GM23338 (cell line): ENCODE data around the gene PHRF1. TPM values are rescaled to one million over a fixed set of nuclear protein-coding genes. Genes with fewer than 3 reads are reported as not detected.

Experiments used
- ATAC-seq: fragments of 200-7000 bp; cut with Tn5 transposase; 3 replicates; pipeline ENCODE4 v1.9.1; 2020
- DNase-seq: peaks from one replicate; pipeline ENCODE4 v3.0.0-alpha.2; 2015; ENCODE audit warnings: low spot score
- H2AFZ ChIP-seq: fragments of 200-600 bp; sonication (generic); 2 replicates; pipeline ENCODE4 v1.8.0; 2016; ENCODE audit warnings: antibody characterized with exemption, mild to moderate bottlenecking, moderate library complexity
- H3F3A ChIP-seq: fragments of 200-600 bp; sonication (generic); replicated peaks from 2 replicates; pipeline ENCODE4 v1.8.0; 2017; ENCODE audit warnings: antibody characterized with exemption, mixed run types, low read depth
- H3K27ac ChIP-seq: fragments of 200-600 bp; sonication (generic); 2 replicates; pipeline ENCODE4 v1.6.1; 2016; ENCODE audit warnings: low read depth
- H3K27me3 ChIP-seq: fragments of 200-600 bp; sonication (generic); 2 replicates; pipeline ENCODE4 v1.8.0; 2016; ENCODE audit warnings: mild to moderate bottlenecking, mixed run types, moderate library complexity; ENCODE audit not compliant: insufficient read depth
- H3K36me3 ChIP-seq: fragments of 200-600 bp; sonication (generic); 2 replicates; pipeline ENCODE4 v1.8.0; 2016; ENCODE audit warnings: mild to moderate bottlenecking; ENCODE audit not compliant: insufficient read depth
- H3K4me1 ChIP-seq: fragments of 200-600 bp; sonication (generic); 2 replicates; pipeline ENCODE4 v1.8.0; 2016; ENCODE audit warnings: mild to moderate bottlenecking, moderate library complexity; ENCODE audit not compliant: insufficient read depth
- H3K4me2 ChIP-seq: fragments of 200-600 bp; sonication (generic); 2 replicates; pipeline ENCODE4 v1.7.1; 2017; ENCODE audit warnings: mixed run types
- H3K4me3 ChIP-seq: fragments of 200-600 bp; sonication (generic); 2 replicates; pipeline ENCODE4 v1.6.1; 2016; ENCODE audit warnings: mixed run types
- H3K79me2 ChIP-seq: fragments of 200-600 bp; sonication (generic); replicated peaks from 2 replicates; pipeline ENCODE4 v1.8.0; 2017; ENCODE audit warnings: mild to moderate bottlenecking; ENCODE audit not compliant: insufficient read depth
- H3K9me2 ChIP-seq: fragments of 200-600 bp; sonication (generic); 2 replicates; pipeline ENCODE4 v1.8.0; 2017; ENCODE audit not compliant: insufficient read depth
- H4K20me1 ChIP-seq: fragments of 200-600 bp; sonication (generic); replicated peaks from 2 replicates; pipeline ENCODE4 v1.8.0; 2017; ENCODE audit warnings: mild to moderate bottlenecking; ENCODE audit not compliant: insufficient read depth
- H3K27ac Mint-ChIP-seq: 2 replicates; pipeline ENCODE4 v1.8.0; 2020; ENCODE audit warnings: inconsistent platforms, mild to moderate bottlenecking, moderate library complexity, mixed read lengths
- H3K27me3 Mint-ChIP-seq: 3 replicates; pipeline ENCODE4 v1.8.0; 2022; ENCODE audit warnings: low read depth, mild to moderate bottlenecking, moderate library complexity, mixed read lengths, inconsistent platforms; ENCODE audit not compliant: insufficient read depth, poor library complexity
- H3K36me3 Mint-ChIP-seq: 3 replicates; pipeline ENCODE4 v1.8.0; 2021; ENCODE audit warnings: low read depth, mild to moderate bottlenecking, inconsistent platforms, moderate library complexity, mixed read lengths
- H3K4me1 Mint-ChIP-seq: 3 replicates; pipeline ENCODE4 v1.8.0; 2020; ENCODE audit warnings: mild to moderate bottlenecking, inconsistent platforms, mixed read lengths
- H3K4me3 Mint-ChIP-seq: 3 replicates; pipeline ENCODE4 v1.8.0; 2021; ENCODE audit warnings: moderate library complexity, mild to moderate bottlenecking, inconsistent platforms, mixed read lengths
- H3K9me3 Mint-ChIP-seq: 3 replicates; pipeline ENCODE4 v1.8.0; 2020; ENCODE audit warnings: moderate library complexity, mild to moderate bottlenecking, inconsistent platforms, mixed read lengths
- CTCF ChIP-seq, 2 experiments: fragments of 200-600 bp in 1 of 2; sonication (generic) in 1 of 2; conservative IDR thresholded peaks; 2 replicates each; pipeline versions ENCODE4 v1.5.1 to v1.6.1; 2016 to 2017; ENCODE audit warnings: antibody characterized with exemption in 2 of 2, low read depth in 2 of 2, mild to moderate bottlenecking in 2 of 2, moderate library complexity in 1 of 2
- EZH2 ChIP-seq: fragments of 200-600 bp; sonication (generic); IDR thresholded peaks from one replicate; pipeline ENCODE4 v1.8.0; 2017; ENCODE audit warnings: antibody characterized with exemption, mild to moderate bottlenecking, low read depth; ENCODE audit not compliant: unreplicated experiment
- POLR2AphosphoS5 ChIP-seq: IDR thresholded peaks from 2 replicates; pipeline ENCODE4 v1.6.1; 2016; ENCODE audit warnings: antibody characterized with exemption, low read depth
- STAT1 ChIP-seq: IDR thresholded peaks from one replicate; pipeline ENCODE4 v1.6.1; 2016; ENCODE audit warnings: antibody characterized with exemption; ENCODE audit not compliant: unreplicated experiment
- ZNF114 ChIP-seq: fragments of 250-450 bp; sonication (Bioruptor Pico); IDR thresholded peaks from 2 replicates; pipeline ENCODE4 v1.5.0; 2020; ENCODE audit warnings: mild to moderate bottlenecking, moderate library complexity
- polyA plus RNA-seq: library from polyadenylated mRNA; unstranded; fragments of >200 nt; fragmentation: Nextera tagmentation; extraction: Ambion mirVana; gene quantifications from 2 replicates; pipeline ENCODE4 v1.2.1, GENCODE V29; 2016
- total RNA-seq: library from RNA; depleted of rRNA; stranded (reverse); fragments of >200 nt; shearing (Covaris generic); gene quantifications from 2 replicates; pipeline ENCODE4 v1.2.3, GENCODE V29; 2014

The PHRF1 gene
- total and polyA plus RNA-seq, 2 experiments from 2014 or later, result 11.0 to 45.9 TPM

GRCh38 chr11:638631-639331, 62.5 kb downstream of the PHRF1 start:
- H3K27ac Mint-ChIP-seq, result no peak overlapping the region
- H3K79me2 ChIP-seq, result no peaks in the 10 kb centered on the region
- peaks cover 69% of the 10 kb centered on the region for H3K27me3 ChIP-seq
- H3K4me1 ChIP-seq, result peaks cover 24% of the 10 kb centered on the region
- peaks cover 71% of the 10 kb centered on the region for H3K27me3 Mint-ChIP-seq
- H3K36me3 Mint-ChIP-seq, result no peaks in the 10 kb centered on the region; the same call in 2 of the 3 replicates
- no peaks in the 10 kb centered on the region for H3K9me3 Mint-ChIP-seq
- DNase-seq (peak; percentile 78), ATAC-seq (peak; percentile 30)
- peaks cover 20% of the 10 kb centered on the region for H3F3A ChIP-seq
- no peak overlapping the region for H3K27ac ChIP-seq
- H3K4me3 Mint-ChIP-seq, result peak overlapping the region; percentile 71
- H3K4me2 ChIP-seq, result peak overlapping the region; percentile 90
- TF ChIP-seq STAT1 (no peak), ZNF114 (CRISPR knock-in tag) (no peak), EZH2 (peak; percentile 16)
- no peaks in the 10 kb centered on the region for H3K9me2 ChIP-seq
- no peaks in the 10 kb centered on the region for H4K20me1 ChIP-seq
- H3K36me3 ChIP-seq, result no peaks in the 10 kb centered on the region
- peaks cover 25% of the 10 kb centered on the region; the same call in 2 of the 3 replicates for H3K4me1 Mint-ChIP-seq
- H3K4me3 ChIP-seq, result peak overlapping the region; percentile 55
- 0 out of 2 replicates have a peak overlapping the region, but pooled peaks have one; percentile 32 for H2AFZ ChIP-seq

GRCh38 chr11:639332-639955, 63.2 kb downstream of the PHRF1 start:
- H3K27ac ChIP-seq, result no peak overlapping the region
- 0 out of 2 replicates have a peak, but pooled peaks have one; percentile 26 for TF ChIP-seq POLR2AphosphoS5
- TF ChIP-seq EZH2, result peak; percentile 15
- no peak for TF ChIP-seq CTCF (conservative IDR thresholded peaks at IDR 0.05; ENCODE audit: low read depth in 2 of 2)
- Mint-ChIP-seq H3K27ac (no peak overlapping the region), H3K4me1 (peaks cover 25% of the 10 kb centered on the region; the same call in 2 of the 3 replicates), H3K36me3 (peaks cover 2% of the 10 kb centered on the region; the same call in 2 of the 3 replicates), H3K27me3 (peaks cover 70% of the 10 kb centered on the region), H3K9me3 (no peaks in the 10 kb centered on the region), H3K4me3 (peak overlapping the region; percentile 71)
- no peaks in the 10 kb centered on the region for H4K20me1 ChIP-seq
- H3K4me2 ChIP-seq, result peak overlapping the region; percentile 90
- H3K4me1 ChIP-seq, result peaks cover 24% of the 10 kb centered on the region
- no peak for ATAC-seq
- no peak for DNase-seq
- peak overlapping the region; percentile 55 for H3K4me3 ChIP-seq
- H3K36me3 ChIP-seq, result no peaks in the 10 kb centered on the region
- H3K27me3 ChIP-seq, result peaks cover 66% of the 10 kb centered on the region
- H3F3A ChIP-seq, result peaks cover 20% of the 10 kb centered on the region
- H3K9me2 ChIP-seq, result no peaks in the 10 kb centered on the region
- 0 out of 2 replicates have a peak overlapping the region, but pooled peaks have one; percentile 32 for H2AFZ ChIP-seq
- H3K79me2 ChIP-seq, result no peaks in the 10 kb centered on the region
